Panc1 (cell line): ENCODE results near the gene HCN1. TPM values are rescaled to one million over a fixed set of nuclear protein-coding genes. Genes with fewer than 3 reads are reported as not detected.

ENCODE experiments used
- ATAC-seq: fragments of 200-7000 bp; cut with Tn5 transposase; 2 replicates; pipeline ENCODE4 v1.9.1; 2020; ENCODE audit warnings: mild to moderate bottlenecking, moderate library complexity
- BruUV-seq: library from RNA; stranded (reverse); fragments of 400-500 nt; replicated peaks from 2 replicates; lab custom pipeline; 2021; lab: Mats Ljungman, UMichigan
- CTCF ChIA-PET: fragments of 300-600 bp; sonication (Branson Sonifier 250); formaldehyde crosslinking; loops from one replicate; lab custom pipeline; 2022; ENCODE audit warnings: antibody characterized with exemption; lab: Charles Lee
- POLR2A ChIA-PET: fragments of 300-600 bp; sonication (Branson Sonifier 250); formaldehyde crosslinking; loops from one replicate; lab custom pipeline; 2022; ENCODE audit warnings: antibody characterized with exemption; lab: Charles Lee
- DNase-seq: peaks from one replicate; pipeline ENCODE4 v3.0.0-alpha.2; 2010; ENCODE audit warnings: low read depth, low spot score
- H3K27ac ChIP-seq: 2 replicates; pipeline ENCODE4 v1.5.1; 2011; ENCODE audit warnings: mild to moderate bottlenecking, low read length, inconsistent platforms
- H3K27me3 ChIP-seq: fragments of 200-500 bp; sonication (Bioruptor generic); 2 replicates; pipeline ENCODE4 v1.6.0; 2014; ENCODE audit warnings: low read length, inconsistent platforms; ENCODE audit not compliant: control insufficient read depth, insufficient read depth
- H3K36me3 ChIP-seq: fragments of 200-500 bp; sonication (Bioruptor generic); 2 replicates; pipeline ENCODE4 v1.5.1; 2014; ENCODE audit warnings: inconsistent platforms, mild to moderate bottlenecking, low read length, moderate library complexity; ENCODE audit not compliant: control insufficient read depth, insufficient read depth
- H3K4me1 ChIP-seq: 2 replicates; pipeline ENCODE4 v1.5.1; 2011; ENCODE audit warnings: inconsistent platforms, mild to moderate bottlenecking, low read length, moderate library complexity; ENCODE audit not compliant: control insufficient read depth, insufficient read depth
- H3K4me3 ChIP-seq, 2 experiments: 2 replicates each; pipeline ENCODE4 v1.5.1; 2011 to 2012; ENCODE audit warnings: low read depth in 2 of 2, low read length in 2 of 2, mild to moderate bottlenecking in 2 of 2, inconsistent platforms in 1 of 2, moderate library complexity in 1 of 2
- H3K9me3 ChIP-seq: fragments of 200-500 bp; sonication (Bioruptor generic); 2 replicates; pipeline ENCODE4 v1.5.1; 2014; ENCODE audit warnings: low read depth, mild to moderate bottlenecking, inconsistent platforms, low read length, moderate library complexity; ENCODE audit not compliant: control insufficient read depth, insufficient read depth
- CTCF ChIP-seq: fragments of 450-650 bp; IDR thresholded peaks from 2 replicates; pipeline ENCODE4 v1.5.1; 2017; ENCODE audit warnings: mild to moderate bottlenecking
- POLR2AphosphoS5 ChIP-seq: IDR thresholded peaks from 2 replicates; pipeline ENCODE4 v1.6.1; 2012; ENCODE audit warnings: mild to moderate bottlenecking, low read depth, low read length, moderate library complexity
- REST ChIP-seq, 2 experiments: IDR thresholded peaks; 2 replicates each; pipeline ENCODE4 v1.6.1; 2011 to 2012; ENCODE audit warnings: low read depth in 2 of 2, control low read depth in 1 of 2, low read length in 1 of 2, mild to moderate bottlenecking in 1 of 2, moderate library complexity in 1 of 2; ENCODE audit not compliant: insufficient read depth in 1 of 2
- SIN3A ChIP-seq: IDR thresholded peaks from 2 replicates; pipeline ENCODE4 v1.6.1; 2012; ENCODE audit warnings: low read depth, mild to moderate bottlenecking, low read length, moderate library complexity, borderline replicate concordance; ENCODE audit not compliant: insufficient read depth
- TCF7L2 ChIP-seq: IDR thresholded peaks from 2 replicates; pipeline ENCODE4 v1.6.1; 2011; ENCODE audit warnings: mild to moderate bottlenecking, low read depth, low read length, inconsistent platforms
- in situ Hi-C: cut with HindIII; loops from 2 replicates; pipeline ENCODE4 v1.10.0; 2016; ENCODE audit warnings: low sequenced_read_pairs, low pct_unique_long_range_greater_than_20kb
- intact Hi-C: fragments of 100-400 bp; cut with micrococcal nuclease; formaldehyde crosslinking; loops from one replicate; pipeline ENCODE4 v1.10.0; 2022; ENCODE audit not compliant: unreplicated experiment
- total RNA-seq: library from RNA; stranded (reverse); gene quantifications from one replicate; pipeline ENCODE4 v1.2.1, GENCODE V29; 2021; ENCODE audit not compliant: unreplicated experiment

HCN1 gene
- total RNA-seq, 1 experiment from 2014 or later = 0.36 TPM

- no peak for ATAC-seq
- no peak for TF ChIP-seq CTCF
- TF ChIP-seq SIN3A = no peak
- DNase-seq = no peak
- ChIA-PET POLR2A (no interaction called here), CTCF (no interaction called here)
- H3K36me3 ChIP-seq = no peaks in the 10 kb centered on the region
- no TSS peak for BruUV-seq
- in situ Hi-C loops = no loop called here
- intact Hi-C loops = no loop called here
- H3K4me3 ChIP-seq = no peak overlapping the region
- no peaks in the 10 kb centered on the region for H3K9me3 ChIP-seq
- no peaks in the 10 kb centered on the region for H3K4me1 ChIP-seq
- H3K27ac ChIP-seq = no peak overlapping the region
- no peaks in the 10 kb centered on the region for H3K27me3 ChIP-seq
Measured at GRCh38 chr5:45491368-45491767, 204.8 kb downstream of the HCN1 start.

- H3K4me1 ChIP-seq = no peaks in the 10 kb centered on the region
- H3K36me3 ChIP-seq = no peaks in the 10 kb centered on the region
- POLR2A ChIA-PET = no interaction called here
- in situ Hi-C loops = no loop called here
- no peak for DNase-seq
- ATAC-seq = no peak
- H3K27ac ChIP-seq = no peak overlapping the region
- no peak overlapping the region for H3K4me3 ChIP-seq
- CTCF ChIA-PET = interaction anchor here (0.7 kb wide), 1 partner anchor 52 kb away, joined by 3 read pairs; no protein-coding TSS in a partner anchor
- no peak for TF ChIP-seq REST (IDR thresholded peaks at IDR 0.05; ENCODE audit: insufficient read depth in 1 of 2, low read depth in 2 of 2, low read length in 1 of 2)
- TF ChIP-seq POLR2AphosphoS5 = no peak
- no peak for TF ChIP-seq SIN3A
- no peak for TF ChIP-seq TCF7L2
- no peak for TF ChIP-seq CTCF
- no peaks in the 10 kb centered on the region for H3K9me3 ChIP-seq
- no TSS peak for BruUV-seq
- no peaks in the 10 kb centered on the region for H3K27me3 ChIP-seq
- intact Hi-C loops = no loop called here
Measured at GRCh38 chr5:45484781-45485180, 211.4 kb downstream of the HCN1 start.
